HG03432 (cell line): ENCODE measurements around the gene ARHGAP26.

Experiments
- ATAC-seq: cut with Tn5 transposase; IDR thresholded peaks from one replicate; pipeline ENCODE4 v1.9.1; 2021; ENCODE audit warnings: mild to moderate bottlenecking, moderate library complexity; ENCODE audit not compliant: unreplicated experiment

ARHGAP26 gene

DNA sequence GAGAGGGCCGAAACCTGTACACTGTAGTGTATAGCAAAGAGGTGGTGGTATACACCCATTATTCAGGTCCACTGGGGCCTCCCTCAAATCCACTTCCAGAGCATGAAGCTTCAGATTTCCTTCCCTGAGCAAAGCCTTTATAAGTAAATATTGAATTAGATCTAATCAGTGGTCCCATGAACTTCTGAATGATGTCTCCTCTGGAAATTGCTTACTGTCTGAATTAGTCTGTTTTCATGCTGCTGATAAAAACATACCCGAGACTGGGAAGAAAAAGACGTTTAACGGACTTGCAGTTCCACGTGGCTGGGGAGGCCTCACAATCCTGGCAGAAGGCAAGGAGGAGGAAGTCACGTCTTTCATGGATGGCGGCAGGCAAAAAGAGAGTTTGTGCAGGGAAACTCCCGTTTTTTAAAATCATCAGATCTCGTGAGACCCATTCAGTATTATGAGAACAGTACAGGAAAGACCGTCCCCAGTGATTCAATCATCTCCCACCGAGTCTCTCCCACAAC, 439.8 kb downstream of the ARHGAP26 start:
- ATAC-seq, result no peak

DNA sequence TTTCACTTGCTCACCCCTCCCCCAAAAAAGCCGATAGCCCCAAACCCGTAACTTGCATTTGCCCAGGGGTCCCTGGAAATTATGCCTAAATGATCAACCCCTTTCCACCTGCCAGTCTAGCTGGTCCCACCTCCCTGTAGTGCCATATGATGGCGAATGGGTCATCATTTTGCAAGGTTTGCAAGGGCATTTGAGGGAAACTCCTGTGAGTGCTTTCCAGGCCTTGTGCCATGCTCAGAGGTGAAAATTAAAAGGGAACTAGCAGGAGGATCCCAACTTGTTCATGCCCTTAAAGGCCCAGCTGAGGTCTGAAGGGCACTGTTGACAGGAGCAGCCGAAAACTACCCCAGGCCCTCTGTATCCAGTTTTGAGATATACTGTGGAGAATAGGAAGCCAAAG, 440.4 kb downstream of the ARHGAP26 start:
- no peak for ATAC-seq

DNA sequence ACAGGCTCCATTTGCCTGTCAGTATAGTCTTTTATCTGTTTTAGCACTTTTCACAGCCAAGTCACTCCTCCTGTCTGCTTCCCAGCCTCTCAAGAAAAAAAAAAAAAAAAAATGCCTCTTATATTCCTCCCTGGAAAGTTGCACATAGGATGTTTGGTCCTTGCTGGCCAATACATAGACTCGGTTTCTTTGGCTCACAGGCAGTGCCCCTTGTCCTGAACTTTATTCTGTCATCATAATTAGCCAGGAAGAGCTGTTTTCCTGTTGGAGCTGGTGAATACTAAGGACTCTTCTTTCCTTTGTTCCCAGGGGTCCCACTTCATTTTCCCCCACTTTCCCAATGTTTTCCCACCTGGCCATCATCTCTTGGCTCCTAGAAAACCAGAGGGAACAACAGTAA, 442.1 kb downstream of the ARHGAP26 start:
- no peak for ATAC-seq

DNA sequence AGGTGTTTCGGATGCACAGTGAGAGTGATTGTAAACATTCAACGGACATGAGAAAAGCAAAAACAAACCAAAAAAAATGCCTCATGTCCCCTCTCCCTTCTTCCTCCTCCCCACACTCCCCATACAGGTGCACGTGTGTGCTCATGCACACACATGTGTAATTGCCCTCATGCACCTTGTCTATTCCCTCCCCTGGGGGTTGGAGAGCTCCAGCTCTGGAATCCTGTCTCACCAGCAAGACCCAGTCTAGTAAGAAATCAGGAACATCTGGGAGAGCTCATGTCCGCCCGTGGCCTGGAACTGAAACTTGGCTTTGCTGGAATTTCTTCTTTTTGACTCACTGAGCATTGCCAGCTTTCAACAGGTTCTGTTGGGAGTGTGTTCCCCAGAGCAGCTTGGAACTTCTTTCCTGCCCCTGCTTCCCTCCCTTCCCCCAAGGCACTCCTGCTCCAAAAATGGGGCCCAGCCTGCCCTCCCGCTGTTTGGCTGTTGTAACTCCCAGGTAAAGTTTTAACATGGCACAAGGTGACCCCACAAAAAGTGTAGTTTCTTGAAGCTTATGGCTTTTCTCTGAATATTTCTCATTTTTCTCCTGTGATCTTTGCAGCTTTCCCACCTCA, 443.2 kb downstream of the ARHGAP26 start:
- ATAC-seq, result peak; percentile 3

DNA sequence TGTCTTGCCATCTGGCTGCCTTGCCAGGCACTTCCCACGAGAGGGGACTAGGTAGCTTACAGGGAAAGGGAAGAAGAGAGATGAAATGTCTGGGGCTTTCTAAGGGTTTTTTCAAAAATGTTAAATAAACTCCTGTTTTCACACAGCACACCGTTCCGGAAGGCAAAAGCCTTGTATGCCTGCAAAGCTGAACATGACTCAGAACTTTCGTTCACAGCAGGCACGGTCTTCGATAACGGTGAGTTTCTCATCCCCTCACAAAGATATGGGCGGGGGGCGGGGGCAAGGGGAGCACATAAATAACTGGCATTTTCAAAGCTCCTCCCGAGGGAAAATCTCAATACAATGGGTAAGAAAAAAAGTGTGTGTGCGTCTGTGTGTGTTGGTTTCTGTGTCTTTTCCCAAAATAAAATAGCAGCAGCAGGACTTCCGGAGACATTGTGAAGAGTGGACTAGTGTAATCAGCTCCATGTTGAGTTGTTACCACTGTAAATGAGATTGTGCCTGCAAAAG, 443.7 kb downstream of the ARHGAP26 start:
- peak; percentile 68 for ATAC-seq

DNA sequence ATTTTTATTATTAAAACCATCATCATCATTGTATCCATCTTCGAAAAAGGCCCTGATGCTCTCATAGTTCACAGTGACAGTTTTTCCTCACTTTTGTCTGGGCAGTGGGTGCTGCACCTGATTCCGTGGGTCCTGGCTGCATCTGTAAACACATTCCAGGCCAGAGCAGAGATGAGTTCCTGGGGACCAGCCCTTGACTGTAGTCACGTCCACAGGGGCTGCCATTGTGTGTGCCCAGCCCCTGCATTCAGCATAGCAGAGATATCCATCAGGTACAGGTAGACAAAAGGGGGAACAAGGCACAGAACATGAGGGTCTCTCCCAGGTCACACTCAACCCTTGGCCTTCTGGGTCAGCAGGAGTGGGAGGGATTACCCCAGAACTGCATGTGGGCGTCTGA, 444.3 kb downstream of the ARHGAP26 start:
- ATAC-seq, result no peak

DNA sequence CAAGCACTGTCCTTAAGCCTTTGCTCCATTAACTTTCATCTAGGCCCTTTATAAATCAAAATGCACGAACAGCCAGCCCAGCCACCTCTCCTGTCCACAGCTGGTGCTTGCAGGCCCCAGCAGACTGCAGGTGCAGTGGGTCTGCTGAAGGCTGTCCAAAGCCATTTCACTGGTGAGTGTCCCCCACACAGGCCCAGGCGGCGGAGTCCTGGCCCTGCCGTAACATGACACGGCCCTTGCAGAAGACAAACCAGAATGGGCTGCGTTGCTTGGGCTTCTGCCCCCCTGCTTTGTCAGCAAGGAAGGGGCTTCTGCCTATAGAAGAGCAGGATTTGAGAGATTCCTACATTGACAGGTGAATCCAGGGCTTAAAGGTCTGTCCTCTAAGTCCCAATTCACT, 444.7 kb downstream of the ARHGAP26 start:
- ATAC-seq, result no peak

DNA sequence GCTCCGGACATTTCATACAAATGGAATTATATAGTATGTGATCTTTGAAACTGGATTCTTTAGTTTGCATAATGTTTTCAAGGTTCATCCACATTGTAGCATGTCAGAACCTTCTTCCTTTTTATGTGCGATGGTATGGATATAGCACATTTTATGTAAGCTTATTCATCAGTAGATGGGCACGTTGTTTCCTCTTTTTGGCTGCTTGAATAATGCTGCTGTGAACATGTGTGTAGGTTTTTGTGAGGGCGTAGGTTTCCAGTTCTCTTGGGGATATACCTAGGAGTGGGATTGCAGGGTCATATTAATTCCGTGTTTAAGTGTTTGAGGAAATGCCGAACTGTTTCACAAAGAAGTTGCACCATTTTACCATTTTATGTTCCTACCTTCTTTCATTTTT, 445.5 kb downstream of the ARHGAP26 start:
- no peak for ATAC-seq

DNA sequence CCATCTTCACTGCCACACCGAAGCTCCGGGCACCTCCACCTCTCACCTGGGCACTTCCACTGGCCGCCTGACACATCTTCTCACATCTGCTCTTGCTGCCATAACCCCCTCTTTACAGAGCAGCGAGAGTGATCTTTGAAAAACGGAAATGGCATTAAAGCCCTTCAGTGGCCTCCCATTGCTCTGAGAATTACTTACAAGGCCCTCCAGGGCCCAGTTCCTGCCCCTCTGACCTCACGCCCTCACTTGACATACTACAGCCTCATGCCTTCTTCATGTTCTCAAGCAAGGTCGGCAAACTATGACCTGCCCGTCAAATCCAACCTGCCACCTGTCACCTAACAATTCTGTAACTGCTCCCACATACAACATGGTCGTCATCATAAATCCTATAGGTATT, 446.0 kb downstream of the ARHGAP26 start:
- no peak for ATAC-seq

DNA sequence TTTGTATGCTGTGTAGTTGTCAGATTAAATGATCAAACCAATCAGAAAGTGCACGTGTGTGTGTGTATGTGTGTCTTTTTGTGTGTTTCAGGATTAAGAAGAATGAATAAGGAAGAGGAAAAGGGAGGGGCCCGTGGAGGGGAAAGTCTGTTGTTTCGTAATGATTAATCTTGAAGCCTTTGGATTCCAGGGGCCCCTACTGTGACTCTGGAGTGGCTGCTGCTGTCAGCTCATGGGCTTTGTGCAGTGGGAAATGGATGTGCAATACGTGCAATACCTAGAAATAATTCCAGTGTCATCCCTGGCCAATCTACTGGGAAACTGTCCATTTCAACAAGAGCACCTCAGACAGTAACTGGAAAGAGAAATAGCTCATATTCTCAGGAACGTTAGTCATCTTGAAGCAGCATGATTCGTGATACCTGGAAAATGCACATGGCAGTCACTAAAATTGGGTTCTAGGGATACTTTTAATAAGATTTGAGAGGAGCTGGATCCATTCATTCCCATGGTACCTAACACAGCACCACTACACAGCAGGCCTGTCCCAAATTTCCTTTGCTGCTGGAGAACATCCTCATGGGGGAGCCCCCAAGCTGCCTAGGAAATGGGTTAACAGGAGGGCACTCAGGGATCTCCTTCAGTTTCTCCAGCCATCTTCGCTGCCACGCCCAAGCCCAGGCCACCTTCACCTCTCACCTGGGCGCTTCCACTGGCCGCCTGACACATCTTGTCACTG, 447.1 kb downstream of the ARHGAP26 start:
- no peak for ATAC-seq

DNA sequence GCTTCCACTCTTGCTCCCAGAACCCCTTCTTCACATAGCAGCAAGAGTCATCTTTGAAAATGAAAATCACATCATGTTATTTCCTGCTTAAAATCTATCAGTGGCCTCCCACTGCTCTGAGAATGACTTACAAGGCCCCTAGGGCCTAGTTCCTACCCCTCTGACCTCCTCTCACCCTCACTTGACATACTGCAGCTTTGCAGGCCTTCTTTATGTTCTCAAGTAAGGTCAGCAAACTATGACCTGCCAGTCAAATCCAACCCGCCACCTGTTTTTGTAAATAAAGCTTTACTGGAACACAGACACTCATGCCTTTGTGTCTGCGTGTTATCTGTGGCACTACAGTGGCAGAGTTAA, 447.6 kb downstream of the ARHGAP26 start:
- peak; percentile 41 for ATAC-seq

DNA sequence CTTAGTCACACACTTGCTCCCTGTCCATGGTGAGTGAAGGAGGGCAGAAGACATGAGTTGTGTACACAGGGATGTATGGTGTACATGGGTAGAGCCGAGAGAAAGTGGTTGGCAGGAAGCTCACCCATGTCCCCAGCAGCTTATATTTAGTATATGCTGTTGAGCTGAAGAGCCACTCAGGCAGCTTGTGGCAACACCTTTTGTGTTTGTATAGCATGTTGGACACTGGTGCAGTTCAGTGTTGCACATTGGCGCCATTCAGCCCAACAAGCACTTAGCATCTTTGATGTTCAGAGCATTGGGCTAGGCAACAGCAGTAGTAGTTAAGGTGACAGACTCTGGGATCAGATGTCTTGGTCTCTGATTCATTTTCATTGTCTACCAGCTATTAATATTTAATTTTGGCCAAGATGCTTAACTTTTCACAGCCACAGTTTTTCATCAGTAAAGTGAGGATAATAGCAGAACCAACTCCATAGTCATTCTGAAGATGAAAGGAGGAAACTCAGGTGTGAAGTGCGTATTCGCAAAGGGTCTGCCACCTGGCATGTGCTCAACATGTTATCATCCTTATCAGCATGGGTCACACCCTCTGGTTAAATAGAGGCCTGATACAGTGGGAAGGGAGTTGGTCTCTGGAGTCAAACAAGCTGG, 448.5 kb downstream of the ARHGAP26 start:
- ATAC-seq, result no peak

DNA sequence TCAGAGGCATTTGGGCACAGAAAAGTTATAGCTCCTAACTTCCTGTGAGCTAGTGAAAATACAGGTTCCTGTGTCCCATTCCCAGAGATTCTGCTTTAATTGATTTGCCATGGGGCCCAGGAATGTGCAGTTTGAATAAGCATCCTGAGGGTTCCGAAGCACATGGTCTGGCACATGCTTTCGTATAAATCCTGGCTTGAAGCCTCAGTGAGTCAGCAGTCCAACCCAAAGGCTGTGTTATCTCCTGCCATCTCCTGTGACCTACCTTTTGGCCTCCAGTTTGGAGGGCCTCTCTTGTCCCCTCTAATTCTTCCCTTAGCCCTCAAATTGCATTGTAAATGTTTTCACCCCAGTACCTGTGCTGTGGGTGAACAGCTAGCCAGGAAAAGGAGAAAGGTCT, 449.5 kb downstream of the ARHGAP26 start:
- no peak for ATAC-seq

DNA sequence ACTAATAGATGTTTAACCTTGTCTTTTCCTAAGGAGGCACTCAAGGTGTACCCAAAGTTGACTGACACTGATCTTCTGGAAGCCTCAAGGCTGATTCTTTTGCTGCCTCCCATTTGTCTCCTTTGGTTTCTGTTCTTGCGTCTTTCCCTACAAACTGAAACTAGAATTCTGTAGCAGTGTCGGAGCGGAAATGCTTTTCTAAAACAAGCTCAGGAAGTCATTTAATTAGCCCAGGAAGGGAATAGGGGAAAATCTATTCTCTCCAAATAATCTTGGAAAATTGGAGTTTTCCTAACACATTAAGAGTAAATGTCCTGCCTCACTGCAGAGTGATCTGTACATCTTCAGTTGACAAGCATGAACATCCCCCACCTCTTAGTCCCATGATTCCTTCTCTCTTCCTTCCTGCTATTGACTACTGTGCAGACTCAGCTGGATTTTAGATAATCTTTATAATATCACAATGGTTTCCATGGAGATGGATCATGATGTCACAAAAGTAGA, 450.6 kb downstream of the ARHGAP26 start:
- no peak for ATAC-seq

DNA sequence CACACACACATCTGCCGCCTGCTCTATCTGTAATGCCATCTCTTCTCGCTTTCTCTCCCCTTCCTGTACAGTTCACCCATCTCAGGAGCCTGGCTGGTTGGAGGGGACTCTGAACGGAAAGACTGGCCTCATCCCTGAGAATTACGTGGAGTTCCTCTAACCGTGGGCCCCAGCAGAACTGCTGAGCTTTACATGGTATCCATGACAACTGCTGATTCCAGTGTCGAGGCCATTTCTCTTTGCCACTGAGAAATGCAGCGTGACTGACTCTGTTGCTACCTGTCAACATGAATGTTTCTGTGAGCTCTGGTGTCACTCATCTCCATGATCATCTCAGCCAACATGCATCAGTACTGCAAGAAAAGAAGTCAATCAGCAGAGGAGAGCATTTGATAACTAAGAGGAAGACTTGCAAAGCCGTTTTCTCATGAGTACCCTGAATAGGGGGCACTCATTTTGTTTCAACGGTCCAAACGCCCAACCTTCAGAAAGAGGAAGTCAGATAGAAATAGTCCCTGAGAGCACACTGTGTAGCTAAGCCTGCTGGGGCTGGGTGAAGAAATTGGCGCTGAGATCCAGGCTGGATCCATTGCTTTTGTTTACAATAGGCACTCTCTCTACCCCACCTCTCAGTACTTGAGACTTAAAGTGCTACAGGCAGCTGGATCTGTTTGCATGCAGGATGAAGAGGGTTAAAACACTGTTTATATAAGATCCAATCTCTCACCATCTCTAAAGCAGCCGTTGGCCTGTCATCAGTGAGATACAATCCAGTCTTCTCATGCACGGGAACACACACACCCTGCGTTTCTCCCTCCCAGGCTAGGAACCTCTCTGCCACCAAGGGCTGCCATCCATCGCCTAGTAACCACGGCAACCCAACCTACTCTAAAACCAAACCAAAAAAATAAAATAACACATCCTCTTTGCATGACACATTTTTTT, 452.4 kb downstream of the ARHGAP26 start:
- ATAC-seq, result peak; percentile 71

DNA sequence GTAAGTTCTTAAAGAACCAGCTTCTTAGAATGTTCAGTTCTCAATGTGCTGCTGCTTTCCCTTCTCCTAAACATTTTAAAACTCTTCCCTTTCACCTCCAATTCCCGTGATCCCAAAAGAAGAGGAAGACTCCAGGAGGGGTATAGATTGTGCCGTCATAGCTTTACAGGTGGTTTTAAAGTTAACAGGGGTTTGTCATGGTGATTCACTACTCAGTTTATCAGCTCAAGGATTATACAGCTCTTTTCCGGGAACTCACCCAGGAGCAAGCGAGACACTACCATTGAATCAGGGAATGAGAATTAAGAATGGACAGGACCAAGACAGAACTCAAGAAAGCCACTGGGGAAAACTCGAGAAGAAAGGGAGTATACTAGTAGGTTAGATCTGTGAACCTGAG, 454.5 kb downstream of the ARHGAP26 start:
- ATAC-seq, result no peak

DNA sequence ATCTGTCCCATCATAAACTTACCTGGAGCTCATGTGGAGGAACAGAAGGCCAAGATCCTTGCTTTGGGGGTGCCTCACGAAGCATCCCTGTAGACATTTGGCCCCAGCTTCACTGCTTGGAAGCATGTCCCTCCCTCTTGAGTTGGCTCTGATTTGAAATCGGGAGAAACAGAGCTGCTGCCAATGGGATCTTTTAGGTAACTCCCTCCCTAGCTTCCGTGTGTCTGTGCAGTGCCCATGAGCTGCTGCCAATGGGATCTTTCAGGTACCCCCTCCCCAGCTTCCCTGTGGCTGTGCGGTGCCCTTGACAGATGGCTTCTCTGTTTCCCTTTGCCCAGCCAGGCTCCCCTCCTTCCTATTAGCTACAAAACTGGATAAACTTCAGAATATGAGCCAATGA, 455.3 kb downstream of the ARHGAP26 start:
- no peak for ATAC-seq

DNA sequence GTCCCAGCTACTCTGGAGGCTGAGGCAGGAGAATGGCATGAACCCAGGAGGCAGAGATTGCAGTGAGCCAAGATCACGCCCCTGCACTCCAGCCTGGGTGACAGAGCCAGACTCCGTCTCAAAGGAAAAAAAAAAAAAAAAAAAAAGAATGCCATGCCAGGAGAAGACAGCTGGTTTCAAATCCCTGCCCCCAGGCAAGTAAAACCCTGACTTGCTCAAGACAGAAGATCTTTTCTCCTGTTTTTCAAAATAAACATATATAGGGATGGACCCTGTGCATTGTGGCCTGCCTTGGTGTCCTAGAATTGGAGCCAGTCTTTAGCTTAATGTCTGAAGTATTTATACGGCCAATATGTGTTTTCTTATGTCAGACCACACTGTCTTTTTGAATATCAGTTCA, 456.2 kb downstream of the ARHGAP26 start:
- ATAC-seq, result no peak

DNA sequence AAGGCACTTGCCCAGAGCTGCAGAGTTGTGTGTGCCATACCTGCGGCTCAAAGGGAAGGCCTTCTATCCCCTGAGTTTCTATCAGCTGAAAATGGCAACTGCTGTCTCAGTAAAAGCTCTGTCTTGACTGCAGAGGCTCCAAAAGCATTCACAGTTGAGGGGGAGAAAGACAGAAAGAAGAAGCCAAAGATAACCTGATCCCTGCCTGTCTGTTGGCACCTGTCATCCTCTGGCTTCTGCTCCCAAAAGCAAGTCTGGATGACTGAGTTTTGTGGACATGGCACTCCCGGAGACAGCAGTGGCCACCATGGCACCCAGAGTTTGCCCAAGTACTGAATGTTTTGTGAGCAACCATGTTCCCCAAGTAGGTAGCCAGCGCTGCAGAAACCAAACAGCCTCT, 456.7 kb downstream of the ARHGAP26 start:
- ATAC-seq, result no peak

DNA sequence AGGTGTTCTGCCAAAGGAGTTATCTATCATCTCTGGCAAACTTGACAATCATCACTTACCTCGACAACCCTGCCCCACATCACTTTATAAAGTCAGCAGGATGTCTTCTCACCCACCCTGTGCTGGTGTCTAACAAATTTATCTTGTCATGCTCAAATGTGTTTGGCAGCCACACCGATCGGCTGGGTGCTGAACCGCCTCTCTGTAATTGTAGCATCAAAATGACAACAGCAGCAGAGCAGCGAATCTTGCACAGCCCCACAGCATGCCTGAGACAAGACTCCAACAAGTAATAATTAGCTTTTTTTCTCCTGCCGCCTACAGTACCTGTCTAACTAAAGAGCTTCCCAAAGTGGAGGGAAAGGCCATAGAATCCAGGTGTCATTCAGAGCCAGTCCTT, 457.1 kb downstream of the ARHGAP26 start:
- no peak for ATAC-seq
